H4 (cell line): ENCODE measurements around the gene DTYMK. TPM values are rescaled to one million over a fixed set of nuclear protein-coding genes. Genes with fewer than 3 reads are reported as not detected.

Experiments used
- DNase-seq: peaks from one replicate; pipeline ENCODE4 v3.0.0-alpha.2; 2015; ENCODE audit warnings: low spot score
- total RNA-seq: library from RNA; depleted of rRNA; stranded (reverse); fragments of >200 nt; shearing (Covaris generic); gene quantifications from 2 replicates; pipeline ENCODE4 v1.2.3, GENCODE V29; 2014

DTYMK gene
- total RNA-seq, 1 experiment from 2014 or later = 96.1 TPM

DNA sequence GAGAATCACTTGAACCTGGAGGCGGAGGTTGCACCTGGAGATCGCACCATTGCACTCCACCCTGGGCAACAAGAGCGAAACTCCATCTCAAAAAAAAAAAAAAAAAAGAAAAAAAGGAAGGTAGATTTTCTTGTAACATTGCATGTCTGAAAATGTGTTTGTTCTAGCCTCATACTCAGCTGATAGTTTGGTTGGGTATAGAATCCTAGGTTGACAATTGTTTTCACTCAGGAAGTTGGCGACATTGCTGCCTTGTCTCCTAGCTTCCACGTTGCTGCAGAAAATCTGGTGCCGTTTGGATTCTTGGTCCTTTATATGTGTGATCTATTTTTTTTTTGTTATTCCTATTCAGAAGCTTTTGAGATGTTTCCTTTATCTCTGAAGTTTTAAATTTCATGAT lies 19.9 kb upstream of the DTYMK start:
- no peak for DNase-seq

GRCh38 chr2:241703032-241703604 lies 16.5 kb upstream of the DTYMK start:
- DNase-seq = no peak

DNA sequence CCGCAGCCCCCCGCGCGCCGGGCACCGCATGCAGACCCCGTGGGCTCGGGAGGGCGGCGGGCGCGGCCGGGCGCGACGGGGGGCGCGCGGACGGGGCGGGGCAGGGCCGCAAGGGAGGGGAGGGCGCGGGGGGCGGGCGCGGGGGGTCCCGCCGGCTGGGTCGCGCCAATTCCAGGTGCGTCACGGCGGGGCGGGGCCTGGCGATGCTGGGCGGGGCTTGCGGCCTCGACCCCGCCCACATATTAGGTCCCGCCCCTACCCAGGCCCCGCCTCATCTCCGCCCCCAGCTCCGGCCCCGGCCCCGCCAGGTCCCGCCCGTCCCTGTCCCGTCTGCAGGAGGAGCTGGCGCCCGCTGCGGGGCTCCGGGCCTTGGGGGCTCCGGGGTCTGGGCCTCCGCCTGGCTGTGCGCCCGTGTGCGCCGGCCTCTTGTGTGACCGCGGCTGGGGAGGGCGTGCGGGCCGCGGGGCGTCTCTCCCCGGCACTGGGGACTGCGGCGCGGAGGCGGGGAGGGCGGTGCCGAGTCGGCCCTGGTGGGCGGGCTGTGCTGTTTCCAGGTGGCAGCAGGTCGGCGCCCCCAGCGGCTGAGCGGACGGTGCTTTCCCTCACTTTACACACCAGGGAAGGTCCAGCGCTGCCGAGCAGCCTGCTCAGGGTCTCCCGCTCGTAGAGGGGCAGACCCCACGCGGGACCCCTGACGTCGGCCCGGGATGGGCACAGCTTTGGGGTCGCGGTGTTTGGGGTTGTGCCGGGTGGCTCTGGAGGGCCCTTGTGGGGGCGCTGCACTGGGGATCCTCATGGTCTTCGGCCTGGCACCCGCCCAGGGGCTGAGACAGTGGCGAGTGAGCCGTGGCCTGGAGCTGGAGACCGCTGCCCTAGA lies 15.8 kb upstream of the DTYMK start:
- DNase-seq = peak; percentile 81

- DNase-seq = peak; percentile 81
These were observed 15.0 kb upstream of the DTYMK start, which contains the start of gene ING5 for GRCh38 chr2:241701399-241702154. ING5 (plus strand) TSS chr2:241702039; CDS start chr2:241702066, 27 bp downstream.

- peak; percentile 93 for DNase-seq
These were observed 14.5 kb upstream of the DTYMK start for GRCh38 chr2:241701149-241701398.

GRCh38 chr2:241695651-241696050 lies 9.0 kb upstream of the DTYMK start:
- no peak for DNase-seq

GRCh38 chr2:241692448-241692847 lies 5.8 kb upstream of the DTYMK start:
- DNase-seq = no peak

DNA sequence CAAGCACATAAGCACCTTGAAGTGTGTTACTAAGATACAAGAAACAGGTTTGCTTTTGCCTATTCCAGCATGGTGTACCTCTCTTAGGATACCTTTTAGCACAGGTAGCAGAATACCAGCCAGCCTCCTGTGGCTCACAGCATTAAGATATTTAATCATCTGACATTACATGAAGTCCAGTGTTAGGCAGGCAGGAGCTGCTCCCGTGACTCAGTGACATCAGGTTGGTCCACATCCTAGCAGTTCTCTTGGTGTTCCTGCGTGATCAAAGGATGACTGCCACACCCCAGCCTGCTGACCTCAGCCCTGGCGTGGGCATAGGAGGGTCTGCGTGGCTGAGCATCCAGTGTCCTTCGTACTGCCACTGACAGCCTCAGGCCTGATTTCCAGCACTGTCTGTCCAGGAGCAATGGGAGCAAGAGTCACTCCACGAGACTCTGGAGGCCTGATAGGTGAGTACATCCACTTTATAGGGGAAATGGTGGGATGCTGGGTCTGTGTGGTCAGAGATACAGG lies 3.6 kb upstream of the DTYMK start:
- no peak for DNase-seq

DNA sequence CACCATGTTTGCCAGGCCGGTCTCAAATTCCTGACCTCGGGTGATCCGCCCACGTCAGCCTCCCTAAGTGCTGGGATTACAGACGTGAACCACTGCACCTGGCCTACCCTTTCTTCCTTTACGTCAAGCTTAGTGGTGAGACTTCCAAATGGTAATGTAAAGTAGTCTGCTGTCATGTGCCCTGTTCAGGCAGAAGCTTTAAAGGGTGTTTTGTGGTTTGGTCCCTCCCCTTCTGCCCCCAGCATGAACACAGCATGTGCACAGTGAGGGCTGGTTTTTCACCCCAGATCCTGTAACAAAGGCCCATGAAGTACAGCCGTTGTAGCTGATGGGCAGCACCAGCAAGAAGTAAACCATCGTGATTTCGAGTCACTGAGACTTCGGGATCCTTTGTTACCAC lies 2.7 kb upstream of the DTYMK start:
- no peak for DNase-seq

- DNase-seq = no peak
These were observed 328 bp downstream of the DTYMK start for GRCh38 chr2:241686324-241686649.

- peak; percentile 50 for DNase-seq
These were observed 5.6 kb downstream of the DTYMK start for GRCh38 chr2:241680827-241681599.

- DNase-seq = no peak
These were observed 6.6 kb downstream of the DTYMK start for GRCh38 chr2:241680044-241680443.

GRCh38 chr2:241678784-241679540 lies 7.7 kb downstream of the DTYMK start:
- DNase-seq = no peak

- DNase-seq = no peak
These were observed 8.3 kb downstream of the DTYMK start for GRCh38 chr2:241678307-241678706.

DNA sequence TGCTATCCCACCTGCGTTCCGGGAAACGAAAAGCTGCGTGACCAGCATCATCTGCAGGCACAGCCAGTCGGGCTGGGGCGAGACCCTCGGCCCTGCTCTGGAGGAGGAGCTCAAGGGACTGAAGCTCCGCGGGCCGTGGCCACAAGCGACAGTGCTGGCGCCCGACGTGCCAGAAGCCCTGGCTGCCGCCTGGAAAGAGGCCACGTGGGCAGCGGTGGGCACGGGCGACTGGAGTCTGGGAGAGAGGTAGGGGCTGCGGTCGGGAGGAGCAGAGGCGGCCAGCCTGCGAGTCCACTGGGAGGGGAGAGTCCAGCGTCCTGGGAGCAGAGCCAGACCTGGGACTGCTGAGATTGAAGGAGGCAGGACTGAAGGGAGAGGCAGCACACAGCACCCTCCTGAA lies 9.2 kb downstream of the DTYMK start:
- DNase-seq = no peak

- no peak for DNase-seq
These were observed 9.9 kb downstream of the DTYMK start for GRCh38 chr2:241676665-241677064.

- DNase-seq = no peak
These were observed 10.7 kb downstream of the DTYMK start for GRCh38 chr2:241675885-241676284.

DNA sequence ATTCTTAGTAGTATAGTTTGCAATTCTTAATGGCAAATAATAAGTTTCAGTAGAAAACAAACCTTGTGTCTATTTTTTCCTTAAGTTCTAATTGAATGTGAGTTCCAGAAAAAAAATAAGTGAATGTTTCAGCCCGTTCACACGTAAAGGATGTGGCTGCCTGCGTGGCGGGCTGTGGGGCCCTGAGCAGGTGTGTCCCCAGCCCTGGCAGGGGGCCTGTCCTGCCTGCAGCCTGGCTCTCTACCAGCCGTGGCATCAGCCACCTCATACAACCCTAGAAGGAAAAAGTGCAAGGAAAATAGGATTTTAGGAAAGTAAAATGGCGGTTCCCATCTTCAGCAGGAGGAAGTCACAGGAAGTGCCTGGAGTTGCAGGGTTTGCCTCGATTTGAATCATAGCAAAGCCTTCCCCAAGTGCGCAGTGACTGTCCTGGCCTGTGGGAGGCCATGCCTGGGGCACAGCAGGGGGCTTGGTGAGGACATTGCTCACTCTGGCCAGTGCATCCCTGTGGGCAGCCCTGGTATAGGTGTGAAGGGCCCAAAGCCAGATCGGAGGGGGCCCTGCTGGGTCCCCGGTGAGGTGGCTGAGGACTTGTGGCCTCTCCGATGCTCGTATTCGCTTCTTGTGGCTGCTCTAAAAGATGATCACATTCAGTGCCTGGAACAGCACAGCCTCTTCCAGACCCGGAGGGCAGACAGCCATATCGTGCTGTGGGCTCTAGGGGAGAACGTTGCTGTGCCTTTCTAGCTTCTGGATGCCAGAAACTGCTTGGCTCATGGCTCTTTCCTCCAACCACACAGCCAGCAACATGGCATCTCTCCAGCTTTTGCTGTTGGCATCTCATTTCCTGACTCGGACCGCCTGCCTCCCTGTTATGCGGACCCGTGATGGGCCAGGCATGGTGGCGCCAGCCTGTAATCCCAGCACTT lies 12.6 kb downstream of the DTYMK start:
- DNase-seq = no peak

GRCh38 chr2:241673189-241673663 lies 13.4 kb downstream of the DTYMK start:
- no peak for DNase-seq
